Caco-2 (cell line): ENCODE data around the gene FCRLB. TPM values are rescaled to one million over a fixed set of nuclear protein-coding genes. Genes with fewer than 3 reads are reported as not detected.
"Not testable (repeated sequence)": the region's sequence is repeated elsewhere in the genome, so short reads cannot be mapped to it uniquely, and the experiment has no call there.

Source experiments
- BruUV-seq: library from RNA; stranded (reverse); fragments of 400-500 nt; replicated peaks from 2 replicates; lab custom pipeline; 2021; lab: Mats Ljungman, UMichigan
- CTCF ChIA-PET: fragments of 300-600 bp; sonication (Branson Sonifier 250); formaldehyde crosslinking; loops from one replicate; lab custom pipeline; 2022; ENCODE audit warnings: antibody characterized with exemption; lab: Charles Lee
- POLR2A ChIA-PET: fragments of 300-600 bp; sonication (Branson Sonifier 250); formaldehyde crosslinking; loops from one replicate; lab custom pipeline; 2022; ENCODE audit warnings: antibody characterized with exemption; lab: Charles Lee
- DNase-seq, 2 experiments: peaks; one replicate each; pipeline versions ENCODE4 v3.0.0 to v3.0.0-alpha.2; 2020 to 2022
- H3K27me3 ChIP-seq: replicated peaks from 2 replicates; pipeline ENCODE4 v1.6.0; 2011; ENCODE audit warnings: low read length; ENCODE audit not compliant: control insufficient read depth, insufficient read depth
- H3K36me3 ChIP-seq: 2 replicates; pipeline ENCODE4 v1.5.1; 2011; ENCODE audit warnings: low read length; ENCODE audit not compliant: control insufficient read depth, insufficient read depth
- H3K4me1 ChIP-seq: fragments of 250-450 bp; sonication (Bioruptor Pico); 2 replicates; pipeline ENCODE4 v1.5.1; 2020; ENCODE audit warnings: mild to moderate bottlenecking
- H3K4me3 ChIP-seq: 2 replicates; pipeline ENCODE4 v1.5.1; 2011; ENCODE audit warnings: low read depth, mild to moderate bottlenecking, control low read depth, low read length
- H3K9me3 ChIP-seq: fragments of 250-450 bp; sonication (Bioruptor Pico); 2 replicates; pipeline ENCODE4 v1.5.1; 2020; ENCODE audit warnings: mild to moderate bottlenecking, moderate library complexity
- H3K27ac Mint-ChIP-seq: one replicate; pipeline ENCODE4 v1.8.0; 2022; ENCODE audit warnings: mixed read lengths; ENCODE audit not compliant: unreplicated experiment
- H3K27me3 Mint-ChIP-seq: one replicate; pipeline ENCODE4 v1.8.0; 2022; ENCODE audit warnings: mixed read lengths; ENCODE audit not compliant: insufficient read depth, unreplicated experiment
- H3K36me3 Mint-ChIP-seq: one replicate; pipeline ENCODE4 v1.8.0; 2022; ENCODE audit warnings: mild to moderate bottlenecking, mixed read lengths; ENCODE audit not compliant: insufficient read depth, unreplicated experiment
- H3K4me1 Mint-ChIP-seq: one replicate; pipeline ENCODE4 v1.8.0; 2022; ENCODE audit warnings: low read depth, mixed read lengths; ENCODE audit not compliant: unreplicated experiment
- H3K4me3 Mint-ChIP-seq: one replicate; pipeline ENCODE4 v1.8.0; 2022; ENCODE audit warnings: mild to moderate bottlenecking, moderate library complexity, mixed read lengths; ENCODE audit not compliant: unreplicated experiment
- H3K9me3 Mint-ChIP-seq: one replicate; pipeline ENCODE4 v1.8.0; 2022; ENCODE audit warnings: mixed read lengths; ENCODE audit not compliant: unreplicated experiment
- CTCF ChIP-seq, 2 experiments: fragments of 200-600 bp in 1 of 2; IDR thresholded peaks; 1 replicate in 1 of 2; 2 replicates in 1 of 2; pipeline versions ENCODE4 v1.5.1 to v1.8.0; 2011 to 2022; ENCODE audit warnings: antibody characterized with exemption in 1 of 2, control low read depth in 1 of 2, inconsistent platforms in 1 of 2, low read depth in 1 of 2, low read length in 1 of 2, mild to moderate bottlenecking in 1 of 2, moderate library complexity in 1 of 2; ENCODE audit not compliant: insufficient read depth in 1 of 2, severe bottlenecking in 1 of 2, unreplicated experiment in 1 of 2
- intact Hi-C: fragments of 100-400 bp; cut with micrococcal nuclease; formaldehyde crosslinking; loops from one replicate; pipeline ENCODE4 v1.10.0; 2022; ENCODE audit not compliant: unreplicated experiment
- total RNA-seq: library from RNA; stranded (reverse); gene quantifications from 2 replicates; pipeline ENCODE4 v1.2.3, GENCODE V29; 2022

Gene FCRLB
- total RNA-seq, 1 experiment from 2014 or later, result 0.29 TPM

- peak in 1 of 2 experiments; percentile 31 for DNase-seq
- peaks cover 15% of the 10 kb centered on the region for H3K36me3 Mint-ChIP-seq
- no TSS peak for BruUV-seq
- no peak overlapping the region for H3K4me3 Mint-ChIP-seq
- H3K27ac Mint-ChIP-seq, result no peak overlapping the region
- Histone ChIP-seq H3K27me3 (no peaks in the 10 kb centered on the region), H3K4me1 (no peaks in the 10 kb centered on the region), H3K9me3 (no peaks in the 10 kb centered on the region), H3K4me3 (no peak overlapping the region), H3K36me3 (no peaks in the 10 kb centered on the region)
- ChIA-PET CTCF (no interaction called here), POLR2A (no interaction called here)
- H3K9me3 Mint-ChIP-seq, result no peaks in the 10 kb centered on the region
- intact Hi-C loops, result no loop called here
- H3K4me1 Mint-ChIP-seq, result peaks cover 7% of the 10 kb centered on the region
- H3K27me3 Mint-ChIP-seq, result peaks cover 17% of the 10 kb centered on the region
- TF ChIP-seq CTCF (IDR thresholded peaks at IDR 0.05; ENCODE audit: insufficient read depth in 1 of 2, low read depth in 1 of 2, low read length in 1 of 2, severe bottlenecking in 1 of 2, unreplicated experiment in 1 of 2), result no peak
Observed at GRCh38 chr1:161723459-161724141, 2.3 kb downstream of the FCRLB start.

- H3K27me3 Mint-ChIP-seq, H3K36me3 ChIP-seq, H3K27ac Mint-ChIP-seq, H3K4me1 ChIP-seq, H3K4me1 Mint-ChIP-seq, POLR2A ChIA-PET, H3K9me3 Mint-ChIP-seq, CTCF ChIA-PET, BruUV-seq, DNase-seq, H3K9me3 ChIP-seq, intact Hi-C loops, H3K27me3 ChIP-seq: not testable (repeated sequence)
- peak overlapping the region; percentile 77 for H3K4me3 Mint-ChIP-seq
- peaks cover 15% of the 10 kb centered on the region for H3K36me3 Mint-ChIP-seq
- peak overlapping the region; percentile 82 for H3K4me3 ChIP-seq
Observed at GRCh38 chr1:161725258-161725907, 4.0 kb downstream of the FCRLB start.

- peak; percentile 19 to 25 for TF ChIP-seq CTCF (IDR thresholded peaks at IDR 0.05; ENCODE audit: insufficient read depth in 1 of 2, low read depth in 1 of 2, low read length in 1 of 2, severe bottlenecking in 1 of 2, unreplicated experiment in 1 of 2)
- Histone ChIP-seq H3K9me3 (no peaks in the 10 kb centered on the region), H3K4me1 (no peaks in the 10 kb centered on the region), H3K4me3 (peak overlapping the region; percentile 82), H3K27me3 (no peaks in the 10 kb centered on the region), H3K36me3 (no peaks in the 10 kb centered on the region)
- H3K4me3 Mint-ChIP-seq, result peak overlapping the region; percentile 77
- peak; percentile 47 to 49 for DNase-seq
- peaks cover 7% of the 10 kb centered on the region for H3K4me1 Mint-ChIP-seq
- H3K27ac Mint-ChIP-seq, result no peak overlapping the region
- ChIA-PET CTCF (interaction anchor here (0.7 to 1.5 kb wide), 4 partner anchors 13 to 311 kb away, joined by 3 to 8 read pairs (median 4); no protein-coding TSS in a partner anchor), POLR2A (interaction anchor here (0.8 to 1.1 kb wide), 2 partner anchors 15 to 23 kb away, joined by 3 read pairs; partner anchors contain the start of gene DUSP12)
- intact Hi-C loops, result no loop called here
- H3K36me3 Mint-ChIP-seq, result peaks cover 15% of the 10 kb centered on the region
- peaks cover 6% of the 10 kb centered on the region for H3K27me3 Mint-ChIP-seq
- BruUV-seq, result no TSS peak
- no peaks in the 10 kb centered on the region for H3K9me3 Mint-ChIP-seq
Observed at GRCh38 chr1:161725908-161726472, 4.6 kb downstream of the FCRLB start.
